ENCODE results near the gene IFNA13.

The IFNA13 gene

GRCh38 chr9:21348430-21348970 is 19.4 kb downstream of the IFNA13 start:
- TF ChIP-seq CTCF (IDR thresholded peaks at IDR 0.05; ENCODE audit: low read depth, low read length), result no peak
- no peak for DNase-seq (ENCODE audit: extremely low read depth, low read depth)

- DNase-seq (ENCODE audit: extremely low read depth, low read depth), result no peak
- TF ChIP-seq CTCF (IDR thresholded peaks at IDR 0.05; ENCODE audit: low read depth, low read length), result no peak
These were observed 27.1 kb downstream of the IFNA13 start for GRCh38 chr9:21340735-21341134.

GRCh38 chr9:21336457-21336856 is 31.4 kb downstream of the IFNA13 start:
- no peak for TF ChIP-seq CTCF (IDR thresholded peaks at IDR 0.05; ENCODE audit: low read depth, low read length)
- no peak for DNase-seq (ENCODE audit: extremely low read depth, low read depth)

- TF ChIP-seq CTCF (IDR thresholded peaks at IDR 0.05; ENCODE audit: low read depth, low read length), result no peak
- peak; percentile 82 for DNase-seq (ENCODE audit: extremely low read depth, low read depth)
These were observed 32.9 kb downstream of the IFNA13 start, which contains the start of gene KLHL9 for GRCh38 chr9:21334701-21335632. TSS of gene KLHL9 (minus strand) at chr9:21335404. CDS start at chr9:21334859, 545 bp downstream.

- no peak for TF ChIP-seq CTCF (IDR thresholded peaks at IDR 0.05; ENCODE audit: low read depth, low read length)
These were observed 34.6 kb downstream of the IFNA13 start for GRCh38 chr9:21333226-21333625.

GRCh38 chr9:21331676-21332402 is 36.0 kb downstream of the IFNA13 start:
- no peak for TF ChIP-seq CTCF (IDR thresholded peaks at IDR 0.05; ENCODE audit: low read depth, low read length)
- no peak for DNase-seq (ENCODE audit: extremely low read depth, low read depth)

More at GRCh38 chr9:21333226-21333625, 34.6 kb downstream of the IFNA13 start:
- no peak for DNase-seq (ENCODE audit: extremely low read depth, low read depth)
